Measurements from ENCODE around the gene CUX1.

CUX1 gene

DNA sequence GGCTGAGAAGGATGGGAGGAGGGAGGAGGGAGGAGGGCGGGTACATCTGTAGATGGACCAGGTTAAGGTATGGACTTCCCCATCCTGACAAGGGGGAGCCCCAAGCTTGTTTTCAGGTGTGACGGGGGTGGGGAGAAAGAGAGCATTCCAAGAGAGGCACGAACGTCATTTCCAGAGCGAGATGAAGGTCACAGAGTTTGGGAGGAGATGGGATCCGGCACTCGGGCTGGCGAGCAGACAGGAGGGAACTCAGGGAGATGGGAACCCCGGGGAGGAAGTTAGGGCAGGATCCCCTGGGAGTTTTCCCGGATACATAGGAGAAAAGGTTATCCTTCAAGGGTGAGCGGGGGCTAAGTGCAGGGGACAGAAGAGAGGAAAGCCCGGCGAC lies 118.8 kb downstream of the CUX1 start:
- TF ChIP-seq, protein P1, sequence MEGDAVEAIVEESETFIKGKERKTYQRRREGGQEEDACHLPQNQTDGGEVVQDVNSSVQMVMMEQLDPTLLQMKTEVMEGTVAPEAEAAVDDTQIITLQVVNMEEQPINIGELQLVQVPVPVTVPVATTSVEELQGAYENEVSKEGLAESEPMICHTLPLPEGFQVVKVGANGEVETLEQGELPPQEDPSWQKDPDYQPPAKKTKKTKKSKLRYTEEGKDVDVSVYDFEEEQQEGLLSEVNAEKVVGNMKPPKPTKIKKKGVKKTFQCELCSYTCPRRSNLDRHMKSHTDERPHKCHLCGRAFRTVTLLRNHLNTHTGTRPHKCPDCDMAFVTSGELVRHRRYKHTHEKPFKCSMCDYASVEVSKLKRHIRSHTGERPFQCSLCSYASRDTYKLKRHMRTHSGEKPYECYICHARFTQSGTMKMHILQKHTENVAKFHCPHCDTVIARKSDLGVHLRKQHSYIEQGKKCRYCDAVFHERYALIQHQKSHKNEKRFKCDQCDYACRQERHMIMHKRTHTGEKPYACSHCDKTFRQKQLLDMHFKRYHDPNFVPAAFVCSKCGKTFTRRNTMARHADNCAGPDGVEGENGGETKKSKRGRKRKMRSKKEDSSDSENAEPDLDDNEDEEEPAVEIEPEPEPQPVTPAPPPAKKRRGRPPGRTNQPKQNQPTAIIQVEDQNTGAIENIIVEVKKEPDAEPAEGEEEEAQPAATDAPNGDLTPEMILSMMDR (IDR thresholded peaks at IDR 0.05; ENCODE audit: control insufficient read depth, extremely low read depth, insufficient read depth), result no peak
- no peak for DNase-seq (ENCODE audit: low read depth)

GRCh38 chr7:101936611-101937231 lies 119.3 kb downstream of the CUX1 start:
- DNase-seq (ENCODE audit: low read depth), result no peak
- H3K4me3 ChIP-seq (ENCODE audit: low read depth, low read length), result no peak overlapping the region
- TF ChIP-seq, protein P1 (IDR thresholded peaks at IDR 0.05; ENCODE audit: control insufficient read depth, extremely low read depth, insufficient read depth), result no peak

More for the DNA sequence above, 118.8 kb downstream of the CUX1 start:
- H3K4me3 ChIP-seq (ENCODE audit: low read depth, low read length), result no peak overlapping the region

DNA sequence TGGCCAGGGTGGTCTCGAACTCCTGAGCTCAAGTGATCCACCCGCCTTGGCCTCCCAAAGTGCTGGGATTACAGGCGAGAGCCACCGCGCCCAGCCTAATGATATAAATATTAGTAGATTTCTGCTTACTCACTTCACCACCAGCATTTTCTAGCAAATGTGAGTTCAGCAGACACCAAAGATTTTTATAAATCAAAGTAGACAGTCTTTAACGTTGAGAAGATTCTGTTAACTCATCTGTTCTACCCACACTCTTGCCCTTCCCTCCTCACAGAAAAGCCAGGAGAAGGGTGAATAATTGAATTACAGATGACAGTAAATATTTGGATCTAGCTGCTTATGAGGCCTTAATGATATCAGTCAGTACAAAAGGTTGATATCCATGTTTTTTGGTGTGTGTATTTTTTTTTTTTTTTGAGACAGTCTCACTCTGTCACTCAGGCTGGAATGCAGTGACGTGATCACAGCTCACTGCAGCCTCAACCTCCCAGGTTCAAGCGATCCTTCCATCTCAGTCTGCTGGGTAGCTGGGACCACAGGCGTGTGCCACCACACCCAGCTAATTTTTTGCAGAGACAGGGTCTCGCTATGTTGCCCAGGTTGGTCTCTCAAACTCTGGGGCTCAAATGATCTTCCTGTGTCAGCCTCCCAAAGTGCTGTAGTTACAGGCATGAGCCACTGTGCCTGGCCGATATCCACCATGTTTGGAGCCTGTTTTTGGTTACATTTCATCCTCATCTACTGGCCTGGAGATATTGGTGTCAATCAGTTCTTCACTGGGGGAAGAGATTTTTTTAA lies 120.5 kb downstream of the CUX1 start:
- TF ChIP-seq, protein P1 (IDR thresholded peaks at IDR 0.05; ENCODE audit: control insufficient read depth, extremely low read depth, insufficient read depth), result no peak
- DNase-seq (ENCODE audit: low read depth), result no peak
- H3K4me3 ChIP-seq (ENCODE audit: low read depth, low read length), result no peak overlapping the region

GRCh38 chr7:101939136-101939695 lies 121.8 kb downstream of the CUX1 start:
- DNase-seq (ENCODE audit: low read depth), result no peak
- TF ChIP-seq, protein P1 (IDR thresholded peaks at IDR 0.05; ENCODE audit: control insufficient read depth, extremely low read depth, insufficient read depth), result no peak
- H3K4me3 ChIP-seq (ENCODE audit: low read depth, low read length), result no peak overlapping the region

GRCh38 chr7:101940151-101940550 lies 122.7 kb downstream of the CUX1 start:
- H3K4me3 ChIP-seq (ENCODE audit: low read depth, low read length), result no peak overlapping the region
- DNase-seq (ENCODE audit: low read depth), result no peak
- TF ChIP-seq, protein P1 (IDR thresholded peaks at IDR 0.05; ENCODE audit: control insufficient read depth, extremely low read depth, insufficient read depth), result no peak

- H3K4me3 ChIP-seq (ENCODE audit: low read depth, low read length), result no peak overlapping the region
- peak; percentile 59 for DNase-seq (ENCODE audit: low read depth)
- TF ChIP-seq, protein P1 (IDR thresholded peaks at IDR 0.05; ENCODE audit: control insufficient read depth, extremely low read depth, insufficient read depth), result no peak
These were observed 123.4 kb downstream of the CUX1 start for GRCh38 chr7:101940830-101941229.
